Activated CD4-positive, CD25-positive, alpha-beta regulatory T cell treated with anti-CD3 and anti-CD28 coated beads, Interleukin-2, amount 50 U/mL, for 16 hours (primary cell): ENCODE data around the gene ITCH.
"Not testable (repeated sequence)": the region's sequence is repeated elsewhere in the genome, so short reads cannot be mapped to it uniquely, and the experiment has no call there.

ENCODE experiments used
- DNase-seq: peaks from one replicate; pipeline ENCODE4 v3.0.0-alpha.2; 2020; ENCODE audit warnings: low read depth, low spot score

Gene ITCH

GRCh38 chr20:34414525-34414924 lies 51.5 kb downstream of the ITCH start:
- DNase-seq, result not testable (repeated sequence)

DNA sequence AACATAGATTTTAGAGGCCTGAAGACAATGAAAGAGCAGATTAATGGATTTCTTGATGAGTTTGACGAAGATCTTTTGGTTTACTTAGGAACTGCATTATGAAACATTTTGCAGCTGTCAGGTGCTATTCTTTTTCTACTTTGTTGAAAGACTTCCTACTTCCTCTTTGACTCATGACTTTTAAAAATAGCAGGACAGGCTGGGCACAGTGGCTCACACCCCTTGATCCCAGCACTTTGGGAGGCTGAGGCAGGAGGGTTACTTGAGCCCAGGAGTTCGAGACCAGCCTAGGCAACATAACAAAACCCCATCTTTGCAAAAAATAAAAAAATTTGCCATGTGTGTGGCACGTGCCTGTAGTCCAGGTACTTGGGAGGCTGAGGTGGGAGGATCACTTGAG lies 52.0 kb downstream of the ITCH start:
- no peak for DNase-seq

DNA sequence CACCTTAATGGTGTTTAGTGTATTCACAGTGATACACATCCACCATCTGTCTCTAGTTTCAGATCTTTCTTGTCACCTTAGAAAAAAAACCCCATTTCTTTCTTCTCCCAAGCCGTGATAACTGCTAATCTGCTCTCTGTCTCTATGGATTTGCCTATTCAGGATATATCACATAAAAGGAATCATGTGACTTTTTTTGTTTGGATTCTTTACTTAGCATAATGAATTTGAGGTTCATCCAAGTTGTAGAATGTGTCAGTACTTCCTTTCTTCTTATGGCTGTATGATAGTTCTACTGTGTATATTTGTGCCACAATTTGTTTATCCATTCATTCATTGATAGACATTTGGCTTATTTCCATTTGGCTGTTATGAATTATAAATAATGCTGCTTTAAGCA lies 57.1 kb downstream of the ITCH start:
- no peak for DNase-seq

DNA sequence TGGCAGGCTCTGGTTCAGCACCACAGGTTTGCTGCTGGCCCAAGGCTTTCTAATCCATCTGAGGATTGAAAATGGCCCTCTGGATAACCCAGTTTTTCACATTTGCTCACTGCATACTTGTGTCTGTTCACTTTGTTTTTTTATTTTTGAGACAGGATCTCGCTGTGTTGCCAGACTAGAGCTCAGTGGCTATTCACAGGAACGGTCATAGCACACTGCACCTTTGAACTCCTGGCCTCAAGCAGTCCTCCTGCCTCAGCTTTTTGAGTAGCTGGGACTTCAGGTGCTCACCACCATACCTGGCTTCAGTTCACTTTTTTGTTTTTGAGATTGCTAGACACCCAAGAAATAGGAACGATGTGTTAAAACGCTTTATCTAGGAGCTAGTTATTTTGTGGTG lies 57.9 kb downstream of the ITCH start:
- no peak for DNase-seq

DNA sequence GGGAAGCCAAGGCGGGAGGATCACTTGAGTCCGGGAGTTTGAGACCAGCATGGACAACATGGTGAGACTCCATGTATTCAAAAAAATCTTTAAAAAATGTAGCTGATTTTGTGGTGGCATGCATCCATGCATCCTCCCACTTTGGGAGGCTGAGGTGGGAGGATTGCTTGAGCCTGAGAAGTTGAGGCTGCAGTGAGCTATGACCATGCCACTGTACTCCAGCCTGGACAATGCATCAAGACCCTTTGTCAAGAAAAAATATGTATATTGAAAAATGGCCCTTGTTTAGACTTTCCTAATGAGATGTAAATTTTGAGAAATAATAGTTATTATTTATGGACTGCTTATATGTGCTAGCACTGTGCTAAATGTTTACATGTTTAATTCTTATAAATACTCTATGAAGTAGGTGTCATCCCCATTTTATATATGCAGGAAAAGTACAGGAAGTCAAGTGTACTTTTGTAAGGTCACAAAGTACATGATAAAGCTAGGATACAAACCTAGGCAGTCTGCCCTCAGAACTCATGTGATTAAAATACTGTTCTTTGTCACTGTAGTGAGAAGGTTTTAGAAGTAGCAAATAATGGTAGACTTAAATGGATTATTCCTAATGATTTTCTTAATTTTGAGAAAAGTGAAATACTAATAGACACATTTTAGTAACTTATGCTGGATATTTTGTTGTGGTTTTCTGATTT lies 58.8 kb downstream of the ITCH start:
- DNase-seq, result no peak

- DNase-seq, result not testable (repeated sequence)
Observed at GRCh38 chr20:34425032-34425690, 62.1 kb downstream of the ITCH start.

DNA sequence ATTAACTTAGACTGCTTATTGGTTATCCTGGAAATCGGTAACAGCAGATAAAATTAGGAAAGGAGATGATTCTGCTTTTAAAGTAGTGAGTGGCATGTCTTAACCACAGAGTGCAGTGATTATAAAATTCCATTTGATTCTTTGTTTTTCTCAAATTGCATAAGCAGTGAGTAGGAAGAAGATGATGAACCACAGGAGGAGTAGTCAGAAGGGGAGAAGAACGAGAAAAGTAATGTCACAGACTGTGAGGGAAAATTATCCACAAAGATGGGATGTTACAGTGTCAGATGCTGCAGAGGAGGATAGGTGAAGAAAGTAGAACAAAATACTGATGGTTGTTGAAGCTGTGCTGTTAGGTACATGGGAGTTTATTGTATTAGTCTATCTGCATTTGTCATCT lies 63.0 kb downstream of the ITCH start:
- no peak for DNase-seq

- DNase-seq, result no peak
Observed at GRCh38 chr20:34427331-34427730, 64.3 kb downstream of the ITCH start.

GRCh38 chr20:34427784-34428183 lies 64.7 kb downstream of the ITCH start:
- no peak for DNase-seq

GRCh38 chr20:34431168-34431567 lies 68.1 kb downstream of the ITCH start:
- DNase-seq, result no peak

GRCh38 chr20:34432663-34433062 lies 69.6 kb downstream of the ITCH start:
- not testable (repeated sequence) for DNase-seq

DNA sequence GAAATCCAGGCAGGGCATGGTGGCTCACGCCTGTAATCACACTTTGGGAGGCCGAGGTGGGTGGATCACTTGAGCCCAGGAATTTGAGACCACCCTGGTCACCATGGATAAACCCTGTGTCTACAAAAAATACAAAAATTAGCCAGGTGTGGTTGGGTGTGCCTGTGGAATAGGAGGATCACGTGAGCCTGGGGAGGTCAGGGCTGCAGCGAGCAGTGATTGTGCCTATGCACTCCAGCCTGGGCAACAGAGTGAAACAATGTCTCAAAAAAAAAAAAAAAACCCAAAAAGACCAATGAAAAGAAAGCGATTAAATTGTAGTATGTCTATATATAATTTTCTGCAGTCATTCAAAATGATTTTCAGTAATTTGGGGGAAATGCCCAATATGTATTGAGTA lies 70.3 kb downstream of the ITCH start:
- DNase-seq, result no peak

- DNase-seq, result no peak
Observed at GRCh38 chr20:34435589-34435988, 72.5 kb downstream of the ITCH start.

DNA sequence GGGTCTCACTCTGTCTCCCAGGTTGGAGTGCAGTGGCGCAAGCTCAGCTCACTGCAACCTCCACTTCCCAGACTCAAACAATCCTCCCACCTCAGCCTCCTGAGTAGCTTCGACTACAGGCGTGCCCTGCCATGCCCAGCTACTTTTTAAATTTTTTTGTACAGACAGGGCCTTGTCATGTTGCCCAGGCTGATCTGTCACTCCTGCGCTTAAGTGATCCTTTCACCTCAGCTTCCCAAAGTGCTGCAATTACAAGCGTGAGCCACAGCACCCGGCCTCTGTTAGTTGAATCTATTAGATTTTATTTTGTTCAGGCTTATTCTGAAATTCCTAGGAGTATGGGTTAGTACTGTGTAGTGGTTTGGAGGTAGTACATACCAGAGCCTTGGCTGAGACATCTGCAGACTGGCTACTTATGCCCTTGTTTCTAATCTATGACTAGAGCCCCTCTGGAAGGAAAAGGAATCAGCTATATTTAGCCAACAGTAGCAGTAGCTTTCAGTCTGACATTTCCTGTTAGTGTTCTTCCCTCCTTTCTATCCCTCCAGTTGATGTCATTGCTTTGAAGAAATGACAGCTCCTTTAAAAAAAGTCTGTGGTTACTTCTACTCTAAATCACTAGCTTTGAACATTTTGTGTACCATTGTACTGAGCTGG lies 74.4 kb downstream of the ITCH start:
- no peak for DNase-seq

DNA sequence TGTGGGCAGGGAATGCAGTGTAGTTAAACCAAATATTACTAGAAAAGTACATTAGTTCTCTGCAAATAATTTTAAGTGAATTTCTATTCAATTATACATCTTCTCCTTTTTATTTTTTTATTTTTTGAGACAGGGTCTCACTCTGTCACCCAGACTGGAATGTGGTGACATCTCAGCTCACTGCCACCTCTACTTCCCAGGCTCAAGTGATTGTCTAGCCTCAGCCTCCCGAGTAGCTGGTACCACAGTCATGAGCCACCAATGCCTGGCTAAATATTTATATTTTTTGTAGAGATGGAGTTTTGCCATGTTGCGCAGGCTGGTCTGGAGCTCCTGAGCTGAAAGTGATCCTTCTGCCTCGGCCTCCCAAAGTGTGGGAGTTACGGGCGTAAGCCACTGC lies 76.1 kb downstream of the ITCH start:
- no peak for DNase-seq

DNA sequence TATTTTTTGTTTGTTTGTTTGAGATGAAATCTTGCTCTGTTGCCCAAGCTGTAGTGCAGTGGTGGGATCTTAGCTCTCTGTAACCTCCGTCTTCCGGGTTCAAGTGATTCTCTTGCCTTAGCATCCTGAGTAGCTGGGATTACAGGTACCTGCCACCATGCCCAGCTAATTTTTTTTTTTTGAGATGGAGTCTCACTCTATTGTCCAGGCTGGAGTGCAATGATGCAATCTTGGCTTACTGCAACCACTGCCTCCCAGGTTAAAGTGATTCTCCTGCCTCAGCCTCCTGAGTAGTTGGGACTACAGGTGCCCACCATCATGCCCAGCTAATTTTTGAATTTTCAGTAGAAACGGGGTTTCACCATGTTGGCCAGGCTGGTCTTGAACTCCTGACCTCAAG lies 78.3 kb downstream of the ITCH start:
- not testable (repeated sequence) for DNase-seq

- DNase-seq, result no peak
Observed at GRCh38 chr20:34443546-34443945, 80.5 kb downstream of the ITCH start.

DNA sequence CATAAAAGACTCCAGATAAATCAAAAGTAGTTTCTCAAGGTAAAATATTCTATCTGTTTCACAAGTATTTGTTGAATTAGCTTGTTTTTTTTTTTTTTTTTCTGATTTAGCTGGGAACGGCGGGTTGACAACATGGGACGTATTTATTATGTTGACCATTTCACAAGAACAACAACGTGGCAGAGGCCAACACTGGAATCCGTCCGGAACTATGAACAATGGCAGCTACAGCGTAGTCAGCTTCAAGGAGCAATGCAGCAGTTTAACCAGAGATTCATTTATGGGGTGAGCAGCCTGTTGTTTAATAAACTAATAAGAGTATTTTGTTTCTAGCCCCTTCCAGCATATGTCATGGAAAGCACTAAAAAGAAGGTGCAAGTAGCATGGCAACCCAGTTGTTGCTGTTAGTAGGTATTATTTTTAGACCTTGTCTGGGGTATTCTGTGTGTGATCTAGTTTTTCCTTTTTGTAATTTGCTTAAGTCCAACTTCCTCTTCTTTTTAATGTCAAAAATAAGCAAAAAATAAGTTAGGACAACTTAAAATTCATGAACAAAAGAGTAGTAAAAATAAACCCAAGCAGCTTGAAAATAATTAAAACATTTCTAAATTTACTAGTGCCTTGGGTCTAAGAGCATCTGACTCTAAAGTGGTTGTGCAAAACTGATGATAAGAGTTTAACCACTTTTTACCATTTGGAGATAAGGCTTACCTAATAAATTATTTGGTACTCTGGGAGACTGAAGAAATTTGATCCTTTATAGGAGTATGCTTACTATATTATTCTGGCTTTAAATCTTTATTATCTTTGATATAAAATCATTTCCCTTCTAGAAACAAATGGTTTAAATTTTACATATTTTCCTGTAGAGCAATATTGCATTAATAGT lies 82.3 kb downstream of the ITCH start:
- DNase-seq, result no peak

GRCh38 chr20:34448517-34448916 lies 85.4 kb downstream of the ITCH start:
- no peak for DNase-seq

- DNase-seq, result no peak
Observed at GRCh38 chr20:34449674-34450592, 86.9 kb downstream of the ITCH start.
